ENCODE results near the gene EFNA1. TPM values are rescaled to one million over a fixed set of nuclear protein-coding genes. Genes with fewer than 3 reads are reported as not detected.

Gene EFNA1
- total and polyA plus RNA-seq, 2 of the 8 experiments (the other 6 are each of a cell fraction or from before 2014, with no cell fraction given), result 4.9 to 14.6 TPM

DNA sequence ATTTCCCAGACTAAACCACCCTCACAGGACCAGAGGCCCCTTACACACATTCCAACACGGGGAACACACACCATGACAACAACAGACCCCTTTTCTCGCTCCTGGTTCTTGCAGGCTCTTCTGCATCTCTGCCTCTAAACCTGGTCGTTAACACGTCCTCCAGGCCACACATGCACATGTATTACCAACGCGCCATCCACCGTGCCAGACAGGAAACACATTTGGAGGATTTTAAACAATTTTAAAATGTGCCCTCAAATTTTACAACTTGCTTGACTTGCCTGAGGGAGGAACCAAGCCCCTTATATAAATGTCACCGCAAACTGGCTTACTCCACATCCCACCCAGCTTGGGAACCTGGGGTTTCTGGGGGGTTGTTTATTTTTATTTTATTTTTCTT, 16.9 kb upstream of the EFNA1 start:
- no peak for DNase-seq (ENCODE audit: low read depth in 1 of 2, low spot score in 2 of 2)
- ChIA-PET CTCF (ENCODE audit: partially characterized antibody) (interaction anchor here (0.6 to 1.1 kb wide), 3 partner anchors 16 to 225 kb away, joined by 3 to 4 read pairs (median 4); no protein-coding TSS in a partner anchor), POLR2A (ENCODE audit: partially characterized antibody) (interaction anchor here (0.6 to 1.6 kb wide), 2 partner anchors 10 to 1102 kb away, joined by 3 to 7 read pairs; partner anchors contain the start of gene PMF1)
- WGBS, 2 experiments (ENCODE audit: extremely low coverage in 1 of 2, insufficient coverage in 1 of 2, insufficient read length in 1 of 2, insufficient replicate concordance in 2 of 2, low coverage in 1 of 2, low lambda C conversion rate in 2 of 2, missing lambda C conversion rate in 1 of 2), result 89% methylated on average over 8 of the region's 8 CpGs; no CpG with 5 or more reads in 1 of the 2 experiments
- no peak overlapping the region for H2BK12ac ChIP-seq (ENCODE audit: low read depth, low read length)
- no peaks in the 10 kb centered on the region for H3K79me2 ChIP-seq (ENCODE audit: control insufficient read depth in 1 of 2, insufficient read depth in 2 of 2, low read length in 2 of 2)
- H3K23me2 ChIP-seq (ENCODE audit: low read depth, low read length), result no peaks in the 10 kb centered on the region
- H3K4me1 ChIP-seq (replicated peaks in 1 of 4; ENCODE audit: control insufficient read depth in 3 of 4, insufficient read depth in 4 of 4, low read length in 3 of 4), result peaks cover 0 to 3% (median 0%) of the 10 kb centered on the region in 4 experiments; a peak in 2 of 7 replicates
- H3K9me3 ChIP-seq (ENCODE audit: insufficient read depth in 2 of 2, low read depth in 1 of 2, low read length in 1 of 2), result no peaks in the 10 kb centered on the region
- no peak overlapping the region for H2BK5ac ChIP-seq (ENCODE audit: low read depth, low read length)
- no peak overlapping the region for H3K4me3 ChIP-seq (ENCODE audit: extremely low read depth in 1 of 4, insufficient read depth in 2 of 4, low read depth in 3 of 4, low read length in 4 of 4)
- no peak overlapping the region for H3K9ac ChIP-seq (replicated peaks in 1 of 4; ENCODE audit: extremely low read depth in 1 of 4, low read depth in 3 of 4, low read length in 3 of 4)
- peaks cover 0 to 4% of the 10 kb centered on the region in 2 experiments for H4K20me1 ChIP-seq (replicated peaks in 1 of 2; ENCODE audit: control insufficient read depth in 1 of 2, insufficient read depth in 2 of 2, low read length in 2 of 2)
- no peaks in the 10 kb centered on the region for H3K79me1 ChIP-seq (ENCODE audit: low read depth, low read length)
- H3K27ac ChIP-seq (ENCODE audit: low read depth, low read length), result no peak overlapping the region
- no peak overlapping the region for H3K23ac ChIP-seq (ENCODE audit: insufficient read length)
- H2AFZ ChIP-seq (ENCODE audit: low read length), result no peak overlapping the region
- no peak overlapping the region for H4K91ac ChIP-seq (replicated peaks; ENCODE audit: insufficient read length, low read length)
- no peak overlapping the region for H2AK5ac ChIP-seq (ENCODE audit: low read depth, low read length)
- H3K4ac ChIP-seq (replicated peaks; ENCODE audit: insufficient read length, low read depth, low read length), result no peak overlapping the region
- no peak overlapping the region for H3K14ac ChIP-seq (ENCODE audit: insufficient read length)
- no peak overlapping the region for H2BK20ac ChIP-seq (ENCODE audit: low read length)
- H4K8ac ChIP-seq (ENCODE audit: extremely low read depth, insufficient read depth, low read length), result no peak overlapping the region
- no peak overlapping the region for H2BK15ac ChIP-seq (ENCODE audit: low read length)
- FAIRE-seq, result no peak
- TF ChIP-seq GABPA (IDR thresholded peaks at IDR 0.05; ENCODE audit: borderline replicate concordance, insufficient read depth, low read length) (no peak), TAF1 (IDR thresholded peaks at IDR 0.05; ENCODE audit: low read depth, low read length) (no peak), HDAC2 (IDR thresholded peaks at IDR 0.05; ENCODE audit: borderline replicate concordance in 1 of 2, low read depth in 2 of 2, low read length in 2 of 2) (no peak), EZH2 (IDR thresholded peaks at IDR 0.05; ENCODE audit: low read depth, low read length, severe bottlenecking) (no peak), GTF2F1 (IDR thresholded peaks at IDR 0.05; ENCODE audit: borderline replicate concordance, low read depth, low read length) (no peak), POLR2AphosphoS5 (IDR thresholded peaks at IDR 0.05; ENCODE audit: low read depth, low read length) (no peak), CHD1 (IDR thresholded peaks at IDR 0.05; ENCODE audit: low read depth, low read length) (no peak)
- H3K27me3 ChIP-seq (replicated peaks in 1 of 4; ENCODE audit: control insufficient read depth in 3 of 4, extremely low read depth in 1 of 4, insufficient read depth in 3 of 4, low read length in 3 of 4), result no peaks in the 10 kb centered on the region
- no peaks in the 10 kb centered on the region for H3K36me3 ChIP-seq (ENCODE audit: control insufficient read depth in 2 of 4, insufficient read depth in 4 of 4, low read length in 3 of 4)
- H2BK120ac ChIP-seq (replicated peaks; ENCODE audit: low read depth, low read length), result no peak overlapping the region
- H3K18ac ChIP-seq (ENCODE audit: extremely low read depth, low read length), result no peak overlapping the region
- no peak overlapping the region for H4K5ac ChIP-seq (ENCODE audit: insufficient read length, low read depth, low read length)
- no peak overlapping the region for H3K56ac ChIP-seq (replicated peaks; ENCODE audit: insufficient read length, low read depth, low read length)
- H3K4me2 ChIP-seq (ENCODE audit: insufficient read depth in 1 of 2, low read depth in 2 of 2, low read length in 2 of 2), result no peak overlapping the region

All from H1 (cell line).